Choroid plexus epithelial cell (primary cell): ENCODE data around the gene SIM1.

Experiments
- DNase-seq: peaks from one replicate; pipeline ENCODE4 v3.0.0-alpha.2; 2010; ENCODE audit warnings: low read depth
- H3K4me3 ChIP-seq: 2 replicates; pipeline ENCODE4 v1.5.1; 2011; ENCODE audit warnings: low read depth, mild to moderate bottlenecking, control low read depth, low read length, moderate library complexity
- CTCF ChIP-seq: conservative IDR thresholded peaks from 2 replicates; pipeline ENCODE4 v1.5.1; 2011; ENCODE audit warnings: low read depth, mild to moderate bottlenecking, control low read depth, inconsistent platforms, low read length, moderate library complexity

The SIM1 gene

GRCh38 chr6:100417036-100417435 is 47.7 kb downstream of the SIM1 start:
- no peak overlapping the region for H3K4me3 ChIP-seq
- TF ChIP-seq CTCF, result no peak
- DNase-seq, result no peak

- no peak for TF ChIP-seq CTCF
- no peak overlapping the region for H3K4me3 ChIP-seq
- DNase-seq, result no peak
Observed at GRCh38 chr6:100415768-100416167, 49.0 kb downstream of the SIM1 start.

- DNase-seq, result no peak
- no peak overlapping the region for H3K4me3 ChIP-seq
- TF ChIP-seq CTCF, result no peak
Observed at GRCh38 chr6:100412872-100413271, 51.8 kb downstream of the SIM1 start.

GRCh38 chr6:100404051-100404450 is 60.7 kb downstream of the SIM1 start:
- H3K4me3 ChIP-seq, result no peak overlapping the region
- no peak for DNase-seq
- no peak for TF ChIP-seq CTCF

GRCh38 chr6:100393493-100393892 is 71.2 kb downstream of the SIM1 start:
- DNase-seq, result no peak
- no peak for TF ChIP-seq CTCF

GRCh38 chr6:100392423-100392822 is 72.3 kb downstream of the SIM1 start:
- H3K4me3 ChIP-seq, result no peak overlapping the region
- no peak for TF ChIP-seq CTCF
- DNase-seq, result no peak

More at GRCh38 chr6:100393493-100393892, 71.2 kb downstream of the SIM1 start:
- H3K4me3 ChIP-seq, result no peak overlapping the region

- no peak for TF ChIP-seq CTCF
- no peak overlapping the region for H3K4me3 ChIP-seq
- DNase-seq, result no peak
Observed at GRCh38 chr6:100388868-100389519, 75.7 kb downstream of the SIM1 start.
